Hippocampal formation (tissue), 2 donors: ENCODE measurements around the gene TNPO2.

Experiments
- DNase-seq, 2 donors: peaks; one replicate each; lab custom pipeline; 2025; lab: John Stamatoyannopoulos, UW

Gene TNPO2

GRCh38 chr19:12723641-12724426 lies at the start of gene TNPO2:
TSS of gene TNPO2 (minus strand) at chr19:12723932. CDS start at chr19:12720977, 2,955 bp downstream.
- peak; percentile 15 to 58 for DNase-seq

GRCh38 chr19:12772323-12772722 lies 48.6 kb upstream of the TNPO2 start:
- no peak for DNase-seq

GRCh38 chr19:12770922-12771321 lies 47.2 kb upstream of the TNPO2 start:
- no peak for DNase-seq

- DNase-seq: no peak
These were observed 46.0 kb upstream of the TNPO2 start for GRCh38 chr19:12769689-12770088.

GRCh38 chr19:12767666-12768065 lies 43.9 kb upstream of the TNPO2 start:
- no peak for DNase-seq

GRCh38 chr19:12767150-12767549 lies 43.4 kb upstream of the TNPO2 start:
- no peak for DNase-seq

- DNase-seq: peak; percentile 60 to 70
These were observed 42.4 kb upstream of the TNPO2 start for GRCh38 chr19:12766051-12766521.

GRCh38 chr19:12764698-12765097 lies 41.0 kb upstream of the TNPO2 start:
- DNase-seq: no peak

GRCh38 chr19:12763100-12763499 lies 39.4 kb upstream of the TNPO2 start:
- no peak for DNase-seq

GRCh38 chr19:12759686-12760085 lies 36.0 kb upstream of the TNPO2 start:
- DNase-seq: no peak

GRCh38 chr19:12757544-12758274 lies 34.0 kb upstream of the TNPO2 start:
- DNase-seq: peak in 1 of 2 donors; percentile 2

GRCh38 chr19:12756150-12756883 lies 32.6 kb upstream of the TNPO2 start:
- no peak for DNase-seq

GRCh38 chr19:12754465-12755196 lies 30.9 kb upstream of the TNPO2 start:
- DNase-seq: no peak

GRCh38 chr19:12752056-12752781 lies 28.5 kb upstream of the TNPO2 start:
- no peak for DNase-seq

- no peak for DNase-seq
These were observed 27.9 kb upstream of the TNPO2 start, which contains the start of gene BEST2 for GRCh38 chr19:12751635-12752034. TSS of gene BEST2 (plus strand) at chr19:12751791. CDS start at chr19:12752593, 802 bp downstream.

GRCh38 chr19:12750851-12751250 lies 27.1 kb upstream of the TNPO2 start:
- DNase-seq: no peak

GRCh38 chr19:12749938-12750521 lies 26.3 kb upstream of the TNPO2 start:
- no peak for DNase-seq

GRCh38 chr19:12748489-12748888 lies 24.8 kb upstream of the TNPO2 start:
- no peak for DNase-seq

GRCh38 chr19:12745166-12745897 lies 21.6 kb upstream of the TNPO2 start:
- DNase-seq: no peak

- DNase-seq: no peak
These were observed 14.2 kb upstream of the TNPO2 start for GRCh38 chr19:12737835-12738351.
